Fibroblast of the aortic adventitia (primary cell): Measurements from ENCODE around the gene NT5DC3. TPM values are rescaled to one million over a fixed set of nuclear protein-coding genes. Genes with fewer than 3 reads are reported as not detected.

Experiments
- DNase-seq: peaks from one replicate; pipeline ENCODE4 v3.0.0-alpha.2; 2010; ENCODE audit warnings: low read depth
- H3K4me3 ChIP-seq: 2 replicates; pipeline ENCODE4 v1.5.1; 2011; ENCODE audit warnings: low read depth, mild to moderate bottlenecking, control low read depth, low read length, moderate library complexity
- CTCF ChIP-seq: IDR thresholded peaks from 2 replicates; pipeline ENCODE4 v1.5.1; 2011; ENCODE audit warnings: mild to moderate bottlenecking, low read length, control low read depth, inconsistent platforms; ENCODE audit not compliant: insufficient read depth
- total RNA-seq: library from RNA; depleted of rRNA; stranded (reverse); fragments of >200 nt; gene quantifications from 2 replicates; pipeline ENCODE4 v1.2.3, GENCODE V29; 2012; ENCODE audit warnings: low replicate concordance

The NT5DC3 gene
- total RNA-seq, 1 donor: 11.7 TPM

- no peak overlapping the region for H3K4me3 ChIP-seq
- TF ChIP-seq CTCF: no peak
Measured at GRCh38 chr12:103731539-103731938, 109.5 kb downstream of the NT5DC3 start.

GRCh38 chr12:103729499-103729898, 111.5 kb downstream of the NT5DC3 start:
- DNase-seq: peak; percentile 0
- TF ChIP-seq CTCF: no peak
- H3K4me3 ChIP-seq: no peak overlapping the region

More at GRCh38 chr12:103731539-103731938, 109.5 kb downstream of the NT5DC3 start:
- DNase-seq: no peak

- H3K4me3 ChIP-seq: no peak overlapping the region
- TF ChIP-seq CTCF: no peak
- peak; percentile 17 for DNase-seq
Measured at GRCh38 chr12:103728323-103728722, 112.7 kb downstream of the NT5DC3 start.

GRCh38 chr12:103727638-103728037, 113.4 kb downstream of the NT5DC3 start:
- TF ChIP-seq CTCF: no peak
- no peak for DNase-seq
- no peak overlapping the region for H3K4me3 ChIP-seq

GRCh38 chr12:103725398-103725797, 115.6 kb downstream of the NT5DC3 start:
- TF ChIP-seq CTCF: no peak
- DNase-seq: no peak
- H3K4me3 ChIP-seq: no peak overlapping the region

Other genes with a start within 250 kb of the NT5DC3 start
- 438 and 657 TPM in 2 replicates for gene HSP90B1, start 89.2 kb upstream of the NT5DC3 start, total RNA-seq
- gene TDG, start 124.6 kb upstream of the NT5DC3 start, total RNA-seq: 16.5 and 20.3 TPM in 2 replicates
- gene GLT8D2, start 209.0 kb upstream of the NT5DC3 start, total RNA-seq: 46.0 and 55.3 TPM in 2 replicates
- 28.3 and 30.5 TPM in 2 replicates for gene HCFC2, start 223.3 kb upstream of the NT5DC3 start, total RNA-seq